HG03196 (cell line): ENCODE data around the gene B3GNT3.
A peak's percentile ranks its signal among the peaks of the same experiment; 100 is the strongest.

ENCODE experiments used
- ATAC-seq: cut with Tn5 transposase; IDR thresholded peaks from one replicate; pipeline ENCODE4 v1.9.1; 2021; ENCODE audit not compliant: unreplicated experiment

The B3GNT3 gene, protein sequence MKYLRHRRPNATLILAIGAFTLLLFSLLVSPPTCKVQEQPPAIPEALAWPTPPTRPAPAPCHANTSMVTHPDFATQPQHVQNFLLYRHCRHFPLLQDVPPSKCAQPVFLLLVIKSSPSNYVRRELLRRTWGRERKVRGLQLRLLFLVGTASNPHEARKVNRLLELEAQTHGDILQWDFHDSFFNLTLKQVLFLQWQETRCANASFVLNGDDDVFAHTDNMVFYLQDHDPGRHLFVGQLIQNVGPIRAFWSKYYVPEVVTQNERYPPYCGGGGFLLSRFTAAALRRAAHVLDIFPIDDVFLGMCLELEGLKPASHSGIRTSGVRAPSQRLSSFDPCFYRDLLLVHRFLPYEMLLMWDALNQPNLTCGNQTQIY

GRCh38 chr19:17794731-17795494, at the start of gene B3GNT3:
TSS of gene B3GNT3 (plus strand) at chr19:17795138. CDS start at chr19:17807808, 12,670 bp downstream.
- ATAC-seq = no peak

DNA sequence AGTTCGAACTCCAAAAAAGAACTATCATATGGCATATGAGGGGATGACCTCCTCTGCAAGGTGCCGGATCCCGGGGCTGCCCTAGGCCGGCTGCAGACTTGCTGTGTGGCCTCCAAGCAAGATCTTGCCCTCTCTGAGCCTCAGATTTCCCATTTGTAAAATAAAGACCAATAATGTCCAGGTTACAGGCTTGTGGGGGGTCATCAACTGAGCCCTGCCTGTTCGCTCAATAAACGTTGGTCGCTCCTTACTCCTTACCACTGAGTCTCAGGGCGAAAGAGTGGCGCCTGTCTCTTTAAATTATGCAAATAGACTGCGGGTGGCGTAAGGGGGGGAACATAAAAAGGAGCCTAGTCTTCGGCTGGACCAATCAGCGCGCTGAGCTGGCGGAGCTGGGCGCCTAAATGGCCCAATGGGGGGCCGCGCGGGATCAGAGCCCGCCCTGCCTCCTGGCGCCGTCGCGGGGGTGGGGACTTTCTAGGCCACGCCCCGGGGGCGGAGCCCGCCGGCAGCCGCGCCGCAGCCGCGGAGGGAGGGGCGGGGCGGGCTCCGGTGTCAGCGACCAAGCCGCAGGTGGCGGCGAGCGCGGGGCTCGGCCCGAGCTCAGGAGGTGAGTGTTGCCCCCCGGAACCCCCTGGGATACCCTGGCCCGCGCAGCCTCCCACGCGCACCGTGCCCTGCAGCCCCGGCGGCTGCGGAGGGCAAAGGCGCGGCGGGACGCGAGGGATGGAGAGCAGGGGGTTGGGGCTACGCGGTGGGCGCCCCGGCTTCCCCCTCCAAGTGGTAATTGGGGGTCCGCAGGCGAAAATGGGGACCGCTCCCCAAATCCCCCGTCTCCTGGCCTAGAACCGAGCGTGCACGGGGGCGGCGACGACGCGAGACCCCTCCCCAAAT, 47.5 kb upstream of the B3GNT3 start:
- ATAC-seq = peak; percentile 55

DNA sequence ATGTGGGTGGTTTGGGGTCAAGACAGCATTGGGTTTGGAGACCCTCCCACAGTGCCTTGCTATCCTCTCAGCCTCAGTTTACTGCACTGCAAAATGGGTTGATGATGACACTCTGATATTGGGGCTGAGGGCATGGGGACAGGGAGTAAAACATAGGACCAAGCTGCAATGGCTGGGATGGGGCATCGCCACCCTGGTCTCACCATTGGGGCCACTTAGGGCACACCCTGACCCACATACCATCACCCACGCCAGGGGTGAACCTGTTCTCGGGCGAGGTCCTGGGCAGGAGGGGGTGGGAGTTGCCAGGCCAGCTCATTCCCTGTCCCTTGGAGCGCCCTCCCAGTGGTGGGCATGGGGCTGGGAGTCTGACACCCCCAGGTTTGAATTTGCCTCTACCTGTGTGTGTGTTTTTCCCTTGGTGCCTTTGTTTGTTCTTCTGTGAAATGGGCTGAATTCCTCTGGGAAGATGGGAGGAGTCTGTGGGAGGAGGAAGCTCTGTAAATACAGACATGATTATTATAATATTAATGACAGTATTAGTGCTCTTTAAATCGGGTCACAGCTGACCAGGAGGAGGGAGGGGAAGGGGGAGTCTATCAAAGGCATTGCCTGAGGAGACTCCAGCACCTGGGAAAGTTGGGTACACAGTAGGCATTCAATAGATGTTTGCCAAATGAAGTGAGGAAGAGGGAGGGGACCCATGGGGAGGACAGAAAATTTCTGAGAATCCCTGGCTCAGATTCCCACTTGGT, 45.9 kb upstream of the B3GNT3 start:
- ATAC-seq = no peak

- no peak for ATAC-seq
These were observed 45.0 kb upstream of the B3GNT3 start for GRCh38 chr19:17749912-17750317.

- peak; percentile 40 for ATAC-seq
These were observed 43.6 kb upstream of the B3GNT3 start, which contains the start of gene FCHO1 for GRCh38 chr19:17751103-17751911. TSS of gene FCHO1 (plus strand) at chr19:17751477. CDS start at chr19:17755165, 3,688 bp downstream.

- ATAC-seq = no peak
These were observed 43.0 kb upstream of the B3GNT3 start for GRCh38 chr19:17751912-17752273.

- no peak for ATAC-seq
These were observed 41.9 kb upstream of the B3GNT3 start for GRCh38 chr19:17752865-17753639.

- no peak for ATAC-seq
These were observed 41.0 kb upstream of the B3GNT3 start for GRCh38 chr19:17753976-17754375.

DNA sequence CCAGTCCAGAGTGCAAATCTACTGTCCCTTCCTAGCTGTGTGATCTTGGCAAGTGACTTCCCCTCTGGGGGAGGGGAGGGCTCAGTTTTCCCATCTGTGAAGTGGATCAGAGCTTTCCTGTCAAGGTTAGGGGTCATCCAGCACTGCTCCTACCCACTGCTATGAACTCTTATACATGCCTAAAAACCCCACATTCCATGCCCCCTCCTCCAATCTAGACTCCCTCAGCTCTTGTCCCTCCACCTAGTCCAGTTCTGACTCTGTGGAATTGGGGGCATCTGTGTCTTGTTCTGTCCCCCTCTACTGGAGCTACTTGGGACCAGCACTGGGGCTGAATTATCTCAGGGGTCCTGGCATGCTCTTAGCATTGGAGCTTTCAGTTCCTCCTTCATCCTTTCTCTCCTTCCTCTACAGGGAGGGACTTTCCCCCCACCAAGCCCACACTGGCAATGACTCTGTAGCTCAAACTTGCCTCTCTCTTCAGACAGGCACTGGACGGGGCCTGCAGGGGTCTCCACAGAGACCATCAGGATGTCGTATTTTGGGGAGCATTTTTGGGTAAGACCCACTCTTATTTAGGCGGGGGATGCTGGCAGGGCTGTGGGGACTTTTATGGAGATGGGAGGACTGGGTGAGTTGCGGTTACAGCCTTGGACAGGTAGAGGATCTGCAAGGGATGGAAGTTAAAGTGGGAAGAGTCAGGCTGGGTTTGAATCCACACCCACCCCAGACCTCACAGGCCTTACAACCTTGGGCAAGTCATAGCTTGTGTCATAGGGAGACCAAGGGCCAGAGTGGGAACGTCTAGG, 40.1 kb upstream of the B3GNT3 start:
- ATAC-seq = no peak

DNA sequence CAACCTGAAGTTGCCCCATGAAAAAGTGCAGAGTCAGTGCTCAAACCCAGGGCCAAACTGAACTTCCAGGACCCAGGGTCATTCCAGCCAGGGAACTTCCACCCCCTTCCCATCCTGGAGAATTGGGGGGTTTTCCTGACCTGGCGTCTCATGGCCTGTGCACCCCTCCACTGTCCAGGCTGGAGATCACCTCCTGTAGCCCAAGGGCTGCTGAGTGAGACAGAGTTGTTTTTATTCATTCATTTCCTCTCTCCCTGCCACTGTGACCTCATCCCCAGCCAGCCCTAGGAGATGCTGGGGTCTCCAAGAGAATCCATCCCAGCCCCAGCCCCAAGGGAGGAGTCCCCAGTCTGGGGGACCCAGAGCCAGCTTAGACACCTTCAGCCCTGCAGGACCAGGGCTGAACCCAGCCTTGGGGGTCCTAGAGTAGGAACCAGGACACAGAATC, 39.5 kb upstream of the B3GNT3 start:
- no peak for ATAC-seq

DNA sequence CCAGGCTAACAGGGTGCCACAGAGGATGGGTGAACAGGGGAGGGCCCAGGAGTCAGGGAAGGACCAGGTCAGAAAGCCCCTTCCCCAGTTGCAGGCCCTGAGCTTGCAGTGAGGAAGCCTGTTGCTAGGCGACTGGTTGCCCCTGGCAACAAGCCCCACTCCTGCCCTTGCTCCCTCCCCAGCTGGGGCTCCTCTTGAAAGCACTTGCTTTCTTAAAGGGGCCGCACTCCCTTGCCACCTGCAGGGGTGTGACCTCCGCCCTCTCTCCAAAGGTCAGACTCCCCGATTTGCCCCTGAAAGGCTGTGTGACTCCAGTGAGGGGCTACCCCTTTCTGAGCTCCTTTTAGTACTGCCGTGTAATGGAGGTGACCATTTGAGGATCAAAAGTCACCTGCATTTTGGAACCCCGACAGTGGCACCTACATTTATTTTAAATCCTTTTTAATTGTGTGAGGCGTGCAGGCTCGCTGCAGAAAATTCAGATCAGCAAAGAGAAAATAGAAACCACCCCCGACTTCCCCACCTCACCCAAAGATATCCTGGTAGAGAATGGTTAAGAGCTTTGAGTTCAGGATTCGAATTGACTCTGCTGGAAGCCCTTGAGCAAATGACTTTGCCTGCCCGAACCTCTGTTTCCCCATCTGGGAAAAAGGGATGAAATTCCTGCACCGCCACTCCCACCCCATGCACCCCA, 38.8 kb upstream of the B3GNT3 start:
- no peak for ATAC-seq

- no peak for ATAC-seq
These were observed 37.8 kb upstream of the B3GNT3 start for GRCh38 chr19:17757125-17757524.

DNA sequence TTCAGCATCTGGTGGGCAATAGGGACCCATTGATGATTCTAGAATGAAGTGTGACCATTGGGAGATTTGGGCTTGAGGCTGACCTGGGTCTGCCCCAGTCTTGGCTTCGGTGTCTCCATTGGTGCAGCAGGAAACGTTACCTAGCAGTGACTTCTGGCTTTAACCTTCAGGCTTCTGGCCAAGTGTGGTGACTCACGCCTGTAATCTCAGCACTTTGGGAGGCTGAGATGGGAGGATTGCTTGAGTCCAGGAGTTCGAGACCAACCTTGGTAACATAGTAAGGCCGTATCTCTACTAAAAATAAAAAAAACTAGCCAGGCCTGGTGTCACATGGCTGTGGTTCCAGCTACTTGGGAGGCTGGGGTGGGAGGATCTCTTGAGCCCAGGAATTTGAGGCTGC, 36.4 kb upstream of the B3GNT3 start:
- no peak for ATAC-seq

- ATAC-seq = no peak
These were observed 33.8 kb upstream of the B3GNT3 start for GRCh38 chr19:17761148-17761547.

GRCh38 chr19:17762505-17763229, 32.3 kb upstream of the B3GNT3 start:
- ATAC-seq = no peak

DNA sequence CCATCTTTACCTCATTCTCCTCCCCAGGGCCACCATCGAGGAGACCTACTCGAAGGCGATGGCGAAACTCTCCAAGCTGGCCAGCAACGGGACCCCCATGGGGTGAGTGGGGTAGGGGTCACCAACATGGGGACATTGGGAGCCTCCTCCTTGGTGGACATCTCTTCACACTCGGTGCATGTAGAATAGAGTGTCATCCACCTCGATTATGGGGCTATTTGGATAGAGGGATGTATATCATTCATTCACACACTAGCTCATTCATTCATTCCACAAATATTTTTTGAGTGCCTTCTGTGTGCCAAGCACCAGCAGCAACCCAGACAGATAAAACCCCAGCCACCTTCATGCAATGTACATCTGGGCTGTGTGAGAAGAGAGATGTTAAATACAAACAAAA, 30.6 kb upstream of the B3GNT3 start:
- ATAC-seq = no peak
